GM12872 (cell line): ENCODE results near the gene DHRS2.

ENCODE experiments used
- TF ChIP-seq, protein P1 (sequence below): IDR thresholded peaks from 3 replicates; pipeline ENCODE4 v1.5.1; 2011; ENCODE audit warnings: low read depth, mild to moderate bottlenecking, low read length, moderate library complexity; ENCODE audit not compliant: insufficient read depth

The DHRS2 gene

DNA sequence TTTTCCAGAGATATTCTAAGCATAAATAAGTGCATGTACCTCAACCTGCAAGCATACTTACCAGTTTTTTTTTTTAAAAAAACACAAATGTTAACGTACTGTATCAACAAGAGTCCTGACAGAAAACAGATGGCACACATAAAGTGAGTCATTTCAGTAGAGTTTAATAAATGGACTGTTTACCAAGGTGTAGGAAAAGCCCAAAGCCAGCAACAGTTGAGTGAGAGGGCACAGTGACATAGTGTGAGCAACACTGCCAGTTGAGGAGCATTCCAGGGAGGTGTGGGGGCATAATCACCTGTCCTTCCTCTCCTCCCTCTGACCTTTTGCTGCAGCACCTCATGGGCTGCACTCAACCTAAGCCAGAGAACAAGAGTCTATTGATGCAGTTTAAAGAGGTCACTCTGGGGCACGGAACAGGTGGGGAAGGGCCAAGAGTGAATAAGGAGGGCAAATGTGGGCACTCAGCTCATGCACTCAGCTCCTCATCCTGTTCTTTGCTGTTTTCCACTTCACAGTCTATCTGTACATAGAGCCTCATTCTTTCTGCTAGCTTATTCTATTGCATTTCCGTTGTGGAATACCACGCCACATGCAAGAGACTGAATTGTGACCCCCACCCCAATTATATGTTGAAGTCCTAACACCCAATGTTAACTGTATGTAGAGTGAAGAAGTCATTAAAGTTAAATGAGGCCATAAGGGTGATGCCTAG, 29.3 kb downstream of the DHRS2 start:
- TF ChIP-seq, protein P1, sequence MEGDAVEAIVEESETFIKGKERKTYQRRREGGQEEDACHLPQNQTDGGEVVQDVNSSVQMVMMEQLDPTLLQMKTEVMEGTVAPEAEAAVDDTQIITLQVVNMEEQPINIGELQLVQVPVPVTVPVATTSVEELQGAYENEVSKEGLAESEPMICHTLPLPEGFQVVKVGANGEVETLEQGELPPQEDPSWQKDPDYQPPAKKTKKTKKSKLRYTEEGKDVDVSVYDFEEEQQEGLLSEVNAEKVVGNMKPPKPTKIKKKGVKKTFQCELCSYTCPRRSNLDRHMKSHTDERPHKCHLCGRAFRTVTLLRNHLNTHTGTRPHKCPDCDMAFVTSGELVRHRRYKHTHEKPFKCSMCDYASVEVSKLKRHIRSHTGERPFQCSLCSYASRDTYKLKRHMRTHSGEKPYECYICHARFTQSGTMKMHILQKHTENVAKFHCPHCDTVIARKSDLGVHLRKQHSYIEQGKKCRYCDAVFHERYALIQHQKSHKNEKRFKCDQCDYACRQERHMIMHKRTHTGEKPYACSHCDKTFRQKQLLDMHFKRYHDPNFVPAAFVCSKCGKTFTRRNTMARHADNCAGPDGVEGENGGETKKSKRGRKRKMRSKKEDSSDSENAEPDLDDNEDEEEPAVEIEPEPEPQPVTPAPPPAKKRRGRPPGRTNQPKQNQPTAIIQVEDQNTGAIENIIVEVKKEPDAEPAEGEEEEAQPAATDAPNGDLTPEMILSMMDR = 0 out of 3 replicates have a peak, but pooled peaks have one; percentile 14

DNA sequence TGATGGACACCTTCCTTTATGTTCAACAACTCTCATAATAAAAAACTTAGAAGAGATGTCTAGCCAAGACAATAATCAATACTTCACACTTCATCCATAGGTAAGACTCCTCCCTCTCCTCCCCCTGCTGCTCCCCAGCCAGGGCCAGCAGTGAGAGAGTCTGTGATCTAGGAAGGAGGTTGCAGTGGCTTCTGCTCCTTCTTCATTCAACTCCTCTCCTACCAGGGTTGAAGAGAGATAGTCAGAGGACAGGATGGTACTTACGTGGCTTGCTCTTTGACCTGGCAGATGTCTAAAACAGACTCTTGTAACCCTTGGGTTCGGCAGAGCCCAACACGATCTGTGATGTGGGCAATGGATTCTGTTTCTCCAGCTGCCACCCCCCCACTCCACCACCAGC, 31.0 kb downstream of the DHRS2 start:
- TF ChIP-seq, protein P1 = no peak

DNA sequence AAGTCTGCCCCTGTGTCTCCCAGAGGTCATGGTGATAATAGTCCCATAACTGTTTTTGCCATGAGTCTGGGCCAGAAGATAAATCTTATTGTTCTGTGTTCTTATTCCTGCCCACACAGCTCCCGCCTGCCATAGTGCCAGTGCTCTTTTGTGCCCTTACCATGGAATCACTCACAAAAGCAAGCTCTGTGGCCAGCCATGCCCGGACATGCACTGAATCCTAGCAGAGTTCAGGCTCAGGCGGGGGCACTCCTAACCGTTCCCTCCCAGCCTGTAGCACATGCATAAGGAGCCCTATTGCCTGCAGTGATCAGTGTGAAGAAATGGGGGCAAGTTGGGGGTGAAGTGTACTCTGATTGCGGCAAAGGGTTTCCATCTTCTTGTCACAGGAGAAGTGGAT, 33.3 kb downstream of the DHRS2 start:
- TF ChIP-seq, protein P1 = no peak

DNA sequence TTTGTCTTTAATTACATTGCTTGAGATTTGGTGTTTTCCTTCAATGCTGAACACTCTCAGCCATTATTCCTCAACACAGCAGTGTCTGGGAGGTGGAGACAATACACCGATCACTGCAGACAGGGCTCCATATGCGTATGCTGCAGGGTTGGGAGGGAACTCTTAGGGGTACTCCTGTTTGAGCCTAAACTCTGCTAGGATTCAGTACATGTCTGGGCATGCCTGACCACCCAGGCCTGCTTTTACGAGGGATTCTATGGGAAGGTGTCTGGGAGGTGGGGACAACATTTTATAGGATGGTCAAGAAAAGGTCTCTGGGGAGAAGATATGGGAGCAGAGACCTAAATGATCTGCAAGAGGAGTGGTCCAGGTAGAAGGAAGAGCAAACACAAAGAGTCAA, 34.3 kb downstream of the DHRS2 start:
- TF ChIP-seq, protein P1 = no peak

DNA sequence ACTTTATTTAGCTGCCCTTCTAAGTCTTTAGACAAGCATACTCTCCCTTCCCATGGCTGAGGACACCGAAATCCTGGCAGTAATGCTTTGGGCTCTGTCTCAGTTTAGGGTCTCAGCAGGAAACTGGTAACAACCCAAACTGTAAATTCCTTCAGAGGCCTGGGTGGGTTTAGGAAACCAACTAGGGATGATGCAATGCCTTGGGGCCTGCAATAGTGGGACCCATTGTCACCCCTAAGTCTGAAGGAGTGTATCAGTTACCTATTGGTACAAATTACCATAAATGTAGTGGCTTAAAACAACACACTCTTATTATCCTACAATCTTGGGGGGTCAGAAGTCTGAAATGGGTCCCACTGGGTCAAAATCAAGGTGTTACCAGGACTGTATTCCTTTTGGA, 36.0 kb downstream of the DHRS2 start:
- TF ChIP-seq, protein P1 = no peak

DNA sequence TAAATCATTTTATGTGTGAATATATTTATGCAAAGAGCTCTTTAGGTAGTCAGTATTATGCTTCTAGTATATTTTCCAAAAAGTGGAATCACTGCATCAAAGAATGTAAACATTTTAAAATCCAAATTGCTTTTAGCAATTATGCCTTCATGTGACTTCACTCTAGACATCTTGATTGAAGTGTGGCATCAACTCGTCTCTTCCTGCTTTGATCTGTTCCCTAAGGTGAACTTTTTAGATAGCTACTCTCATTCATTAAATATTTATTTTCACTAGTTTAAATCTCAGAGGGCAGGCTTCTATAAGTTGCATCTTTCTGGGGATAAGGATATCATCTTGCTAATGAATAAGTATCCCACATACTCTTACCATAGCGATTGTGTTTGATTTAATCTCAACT, 39.2 kb downstream of the DHRS2 start:
- TF ChIP-seq, protein P1 = no peak

DNA sequence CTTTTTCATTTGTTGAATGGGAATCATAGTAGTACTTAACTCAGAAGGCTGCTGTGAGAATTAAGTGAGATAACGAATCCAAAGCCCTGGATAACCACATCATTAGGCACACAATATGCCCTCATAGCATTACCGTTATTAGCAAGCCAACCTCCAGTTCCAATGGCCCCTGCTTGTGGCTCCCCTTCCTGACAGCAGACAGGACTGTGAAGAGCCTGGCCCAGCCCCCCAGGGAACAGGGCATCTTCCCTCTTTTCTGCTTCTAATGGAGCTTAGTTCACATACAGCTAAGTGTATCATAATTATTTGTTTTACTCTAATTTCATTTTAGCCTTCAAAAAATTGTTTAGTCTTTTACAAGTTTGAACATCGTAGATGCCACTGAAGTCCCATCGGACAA, 39.7 kb downstream of the DHRS2 start:
- TF ChIP-seq, protein P1 = no peak
